Activated T-helper 9 cell treated with anti-CD3 and anti-CD28 coated beads, Interleukin-2, amount 50 U/mL, for 16 hours (primary cell): ENCODE measurements around the gene CWH43.
"Not testable (repeated sequence)": the region's sequence is repeated elsewhere in the genome, so short reads cannot be mapped to it uniquely, and the experiment has no call there.

Experiments used
- DNase-seq: peaks from one replicate; pipeline ENCODE4 v3.0.0-alpha.2; 2020; ENCODE audit warnings: low read depth

Gene CWH43

GRCh38 chr4:49097071-49097470, 111.0 kb downstream of the CWH43 start:
- DNase-seq: not testable (repeated sequence)

- DNase-seq: not testable (repeated sequence)
Observed at GRCh38 chr4:49097505-49097904, 111.4 kb downstream of the CWH43 start.

- DNase-seq: not testable (repeated sequence)
Observed at GRCh38 chr4:49098034-49098759, 112.1 kb downstream of the CWH43 start.

- not testable (repeated sequence) for DNase-seq
Observed at GRCh38 chr4:49099831-49100444, 113.9 kb downstream of the CWH43 start.

- not testable (repeated sequence) for DNase-seq
Observed at GRCh38 chr4:49102344-49102898, 116.3 kb downstream of the CWH43 start.

GRCh38 chr4:49103436-49104136, 117.5 kb downstream of the CWH43 start:
- DNase-seq: not testable (repeated sequence)

GRCh38 chr4:49104231-49104930, 118.3 kb downstream of the CWH43 start:
- DNase-seq: not testable (repeated sequence)

GRCh38 chr4:49105248-49105904, 119.3 kb downstream of the CWH43 start:
- not testable (repeated sequence) for DNase-seq

GRCh38 chr4:49107262-49107661, 121.2 kb downstream of the CWH43 start:
- DNase-seq: not testable (repeated sequence)

- not testable (repeated sequence) for DNase-seq
Observed at GRCh38 chr4:49108183-49108978, 122.3 kb downstream of the CWH43 start.

GRCh38 chr4:49109567-49110166, 123.6 kb downstream of the CWH43 start:
- not testable (repeated sequence) for DNase-seq

- DNase-seq: not testable (repeated sequence)
Observed at GRCh38 chr4:49110579-49110978, 124.5 kb downstream of the CWH43 start.
